IPS-11a (cell line): Measurements from ENCODE around the gene C2CD2L.
"Not testable (repeated sequence)": the region's sequence is repeated elsewhere in the genome, so short reads cannot be mapped to it uniquely, and the experiment has no call there.

Experiments used
- H3K4me3 ChIP-seq: one replicate; pipeline ENCODE4 v1.5.1; 2013; ENCODE audit warnings: low read depth, low read length, control low read depth

C2CD2L gene

GRCh38 chr11:119092880-119093842, 14.0 kb upstream of the C2CD2L start:
- peak overlapping the region; percentile 83 for H3K4me3 ChIP-seq

- peak overlapping the region; percentile 83 for H3K4me3 ChIP-seq
These were observed 13.0 kb upstream of the C2CD2L start for GRCh38 chr11:119093942-119094815.

GRCh38 chr11:119094816-119095065, 12.4 kb upstream of the C2CD2L start:
- peak overlapping the region; percentile 83 for H3K4me3 ChIP-seq

GRCh38 chr11:119095066-119095880, 11.9 kb upstream of the C2CD2L start:
- H3K4me3 ChIP-seq: peak overlapping the region; percentile 83

GRCh38 chr11:119099711-119100110, 7.4 kb upstream of the C2CD2L start:
- no peak overlapping the region for H3K4me3 ChIP-seq

GRCh38 chr11:119100246-119100970, 6.7 kb upstream of the C2CD2L start:
- H3K4me3 ChIP-seq: peak overlapping the region; percentile 94

GRCh38 chr11:119100994-119101758, 6.0 kb upstream of the C2CD2L start:
- H3K4me3 ChIP-seq: peak overlapping the region; percentile 94

- peak within 1 kb of the TSS; percentile 94 for H3K4me3 ChIP-seq
These were observed 5.3 kb upstream of the C2CD2L start, which contains the start of gene DPAGT1 for GRCh38 chr11:119101759-119102423. TSS of gene DPAGT1 (minus strand) at chr11:119101853. CDS start at chr11:119101655, 198 bp downstream.

- H3K4me3 ChIP-seq: not testable (repeated sequence)
These were observed 3.9 kb upstream of the C2CD2L start for GRCh38 chr11:119103161-119103664.

- no peak overlapping the region for H3K4me3 ChIP-seq
These were observed 3.4 kb upstream of the C2CD2L start for GRCh38 chr11:119103793-119104192.

GRCh38 chr11:119107538-119108145, 498 bp downstream of the C2CD2L start:
- H3K4me3 ChIP-seq: peak overlapping the region; percentile 67

- peak overlapping the region; percentile 67 for H3K4me3 ChIP-seq
These were observed 1.2 kb downstream of the C2CD2L start for GRCh38 chr11:119108146-119108856.

- H3K4me3 ChIP-seq: no peak overlapping the region
These were observed 1.7 kb downstream of the C2CD2L start for GRCh38 chr11:119108857-119109221.

GRCh38 chr11:119109843-119110242, 2.7 kb downstream of the C2CD2L start:
- no peak overlapping the region for H3K4me3 ChIP-seq

GRCh38 chr11:119110439-119110838, 3.3 kb downstream of the C2CD2L start:
- H3K4me3 ChIP-seq: no peak overlapping the region

- no peak overlapping the region for H3K4me3 ChIP-seq
These were observed 4.3 kb downstream of the C2CD2L start for GRCh38 chr11:119111361-119111925.

- no peak overlapping the region for H3K4me3 ChIP-seq
These were observed 5.3 kb downstream of the C2CD2L start for GRCh38 chr11:119112314-119113020.
